Measurements from ENCODE around the gene PFKP.

PFKP gene

DNA sequence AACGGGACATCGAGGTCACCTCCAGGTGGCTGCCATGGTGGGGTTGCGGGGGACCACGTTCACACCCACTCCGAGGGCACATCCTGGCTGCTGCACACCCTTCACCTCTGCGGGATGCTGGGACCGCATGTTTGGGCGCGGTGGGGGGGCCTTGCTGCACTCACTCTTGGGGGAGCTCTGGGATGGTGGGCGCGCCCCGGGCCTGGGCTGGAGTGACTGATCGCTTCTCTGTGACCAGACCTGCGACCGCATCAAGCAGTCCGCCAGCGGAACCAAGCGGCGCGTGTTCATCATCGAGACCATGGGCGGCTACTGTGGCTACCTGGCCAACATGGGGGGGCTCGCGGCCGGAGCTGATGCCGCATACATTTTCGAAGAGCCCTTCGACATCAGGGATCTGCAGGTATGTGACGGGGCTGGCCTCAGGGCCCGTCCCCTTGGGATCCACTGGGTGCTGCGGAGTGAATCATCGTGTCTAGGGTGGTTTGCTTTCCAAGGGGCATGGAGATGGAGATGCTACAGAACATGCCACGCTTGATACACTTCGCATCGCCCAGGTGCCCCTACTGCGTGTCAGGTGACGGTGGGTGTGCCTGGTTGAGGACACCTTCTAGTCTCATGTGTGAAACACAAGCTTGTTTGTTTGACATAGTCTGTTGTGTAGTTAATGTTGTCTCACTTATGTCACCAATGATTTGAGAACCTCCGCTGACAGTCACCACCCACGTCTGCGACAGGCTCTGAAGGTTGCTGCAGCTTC, 62.4 kb downstream of the PFKP start:
- no peaks in the 10 kb centered on the region for H3K27me3 ChIP-seq (ENCODE audit: control insufficient read depth in 2 of 2, insufficient read depth in 2 of 2, low read length in 2 of 2)
- no peak overlapping the region for H3K27ac ChIP-seq (ENCODE audit: low read depth in 2 of 2, low read length in 2 of 2)
- H3K9me3 ChIP-seq (ENCODE audit: control insufficient read depth in 2 of 2, low read length in 2 of 2): no peaks in the 10 kb centered on the region
- peaks cover 32 to 39% of the 10 kb centered on the region in 2 donors for H3K36me3 ChIP-seq (ENCODE audit: control insufficient read depth in 2 of 2, insufficient read depth in 2 of 2, low read length in 2 of 2)
- no peak overlapping the region for H3K9ac ChIP-seq (ENCODE audit: low read depth in 1 of 2, low read length in 2 of 2)
- peaks cover 0 to 2% of the 10 kb centered on the region in 2 donors for H3K4me1 ChIP-seq (ENCODE audit: control insufficient read depth in 2 of 2, insufficient read depth in 2 of 2, low read length in 2 of 2)
- no peak overlapping the region for H3K4me3 ChIP-seq (ENCODE audit: low read length in 2 of 2)

GRCh38 chr10:3131098-3131497, 63.8 kb downstream of the PFKP start:
- H3K36me3 ChIP-seq (ENCODE audit: control insufficient read depth in 2 of 2, insufficient read depth in 2 of 2, low read length in 2 of 2): peaks cover 38 to 45% of the 10 kb centered on the region in 2 donors
- no peak overlapping the region for H3K4me3 ChIP-seq (ENCODE audit: low read length in 2 of 2)
- no peak overlapping the region for H3K9ac ChIP-seq (ENCODE audit: low read depth in 1 of 2, low read length in 2 of 2)
- no peaks in the 10 kb centered on the region for H3K27me3 ChIP-seq (ENCODE audit: control insufficient read depth in 2 of 2, insufficient read depth in 2 of 2, low read length in 2 of 2)
- no peaks in the 10 kb centered on the region for H3K9me3 ChIP-seq (ENCODE audit: control insufficient read depth in 2 of 2, low read length in 2 of 2)
- peaks cover 0 to 2% of the 10 kb centered on the region in 2 donors for H3K4me1 ChIP-seq (ENCODE audit: control insufficient read depth in 2 of 2, insufficient read depth in 2 of 2, low read length in 2 of 2)
- H3K27ac ChIP-seq (ENCODE audit: low read depth in 2 of 2, low read length in 2 of 2): no peak overlapping the region

DNA sequence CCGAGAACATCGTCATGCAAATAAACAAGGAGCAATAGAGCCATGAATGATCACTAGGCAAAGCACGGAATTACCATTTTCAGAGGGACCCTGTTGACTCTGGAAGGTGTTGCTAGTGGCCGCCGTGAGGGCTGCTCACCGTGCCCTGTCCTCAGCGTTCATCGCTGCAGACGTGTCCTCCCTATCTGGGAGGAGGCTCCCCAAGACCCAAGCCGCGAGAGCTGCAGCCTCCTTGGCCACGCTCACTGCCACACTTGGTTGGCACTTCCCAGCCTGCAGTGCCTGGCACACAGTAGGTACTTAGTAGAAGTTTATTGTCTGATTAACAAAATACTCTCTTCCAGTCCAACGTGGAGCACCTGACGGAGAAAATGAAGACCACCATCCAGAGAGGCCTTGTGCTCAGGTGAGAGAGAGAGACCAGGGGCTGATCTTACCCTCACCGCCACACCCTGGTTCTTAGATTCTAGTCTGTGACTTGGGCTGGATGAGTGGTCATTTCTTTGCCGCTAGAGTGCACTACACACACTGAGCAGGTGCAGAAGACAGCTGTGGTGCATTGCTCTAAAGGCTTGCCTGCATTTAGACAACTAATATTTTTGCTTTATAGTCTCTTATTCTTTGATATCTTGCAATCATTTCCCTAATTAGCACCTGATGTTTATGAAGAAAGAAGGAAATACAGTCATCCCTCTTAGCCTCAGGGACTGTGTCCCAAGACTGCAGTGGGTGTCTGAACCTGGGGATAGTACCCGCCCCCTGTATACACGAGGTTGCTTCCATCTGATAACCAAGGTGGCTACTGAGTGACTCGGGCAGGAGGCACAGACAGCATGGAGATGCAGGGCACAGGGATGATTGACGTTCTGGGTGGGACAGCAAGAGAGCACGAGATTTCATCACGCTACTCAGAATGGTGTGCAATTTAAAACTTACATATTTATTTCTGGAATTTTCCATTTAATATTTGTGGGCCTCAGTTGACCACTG, 65.0 kb downstream of the PFKP start:
- Histone ChIP-seq H3K9me3 (ENCODE audit: control insufficient read depth in 2 of 2, low read length in 2 of 2) (no peaks in the 10 kb centered on the region), H3K27ac (ENCODE audit: low read depth in 2 of 2, low read length in 2 of 2) (no peak overlapping the region), H3K36me3 (ENCODE audit: control insufficient read depth in 2 of 2, insufficient read depth in 2 of 2, low read length in 2 of 2) (peaks cover 46 to 56% of the 10 kb centered on the region in 2 donors)

DNA sequence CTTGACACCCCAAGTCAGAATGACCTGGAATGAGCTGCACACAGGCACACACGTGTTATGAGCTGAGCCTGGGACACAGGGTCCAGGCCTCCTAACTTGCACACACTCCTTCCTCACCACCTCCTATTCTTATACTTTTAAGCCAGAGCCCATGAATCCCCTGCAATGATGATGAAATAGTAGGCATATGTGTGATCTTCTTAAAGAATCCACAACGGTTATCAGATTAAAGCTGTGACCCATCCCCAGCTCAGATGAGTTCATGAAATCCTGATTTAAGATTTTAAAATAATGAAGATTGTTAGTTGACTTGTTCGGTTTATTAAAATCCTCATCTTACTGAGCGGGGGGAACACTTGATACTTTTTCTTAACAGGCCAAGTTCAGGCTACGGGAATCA, 66.6 kb downstream of the PFKP start:
- H3K4me3 ChIP-seq (ENCODE audit: low read length in 2 of 2): no peak overlapping the region
- H3K36me3 ChIP-seq (ENCODE audit: control insufficient read depth in 2 of 2, insufficient read depth in 2 of 2, low read length in 2 of 2): peaks cover 61 to 71% of the 10 kb centered on the region in 2 donors
- no peaks in the 10 kb centered on the region for H3K9me3 ChIP-seq (ENCODE audit: control insufficient read depth in 2 of 2, low read length in 2 of 2)
- H3K4me1 ChIP-seq (ENCODE audit: control insufficient read depth in 2 of 2, insufficient read depth in 2 of 2, low read length in 2 of 2): no peaks in the 10 kb centered on the region
- H3K27me3 ChIP-seq (ENCODE audit: control insufficient read depth in 2 of 2, insufficient read depth in 2 of 2, low read length in 2 of 2): no peaks in the 10 kb centered on the region
- no peak overlapping the region for H3K9ac ChIP-seq (ENCODE audit: low read depth in 1 of 2, low read length in 2 of 2)
- H3K27ac ChIP-seq (ENCODE audit: low read depth in 2 of 2, low read length in 2 of 2): no peak overlapping the region

More for the DNA sequence above, 65.0 kb downstream of the PFKP start:
- Histone ChIP-seq H3K9ac (ENCODE audit: low read depth in 1 of 2, low read length in 2 of 2) (no peak overlapping the region), H3K4me3 (ENCODE audit: low read length in 2 of 2) (no peak overlapping the region), H3K27me3 (ENCODE audit: control insufficient read depth in 2 of 2, insufficient read depth in 2 of 2, low read length in 2 of 2) (no peaks in the 10 kb centered on the region), H3K4me1 (ENCODE audit: control insufficient read depth in 2 of 2, insufficient read depth in 2 of 2, low read length in 2 of 2) (no peaks in the 10 kb centered on the region)

- Histone ChIP-seq H3K9me3 (ENCODE audit: control insufficient read depth in 2 of 2, low read length in 2 of 2) (no peaks in the 10 kb centered on the region), H3K27me3 (ENCODE audit: control insufficient read depth in 2 of 2, insufficient read depth in 2 of 2, low read length in 2 of 2) (no peaks in the 10 kb centered on the region), H3K27ac (ENCODE audit: low read depth in 2 of 2, low read length in 2 of 2) (no peak overlapping the region), H3K4me1 (ENCODE audit: control insufficient read depth in 2 of 2, insufficient read depth in 2 of 2, low read length in 2 of 2) (no peaks in the 10 kb centered on the region), H3K4me3 (ENCODE audit: low read length in 2 of 2) (no peak overlapping the region), H3K36me3 (ENCODE audit: control insufficient read depth in 2 of 2, insufficient read depth in 2 of 2, low read length in 2 of 2) (peaks cover 69 to 71% of the 10 kb centered on the region in 2 donors), H3K9ac (ENCODE audit: low read depth in 1 of 2, low read length in 2 of 2) (no peak overlapping the region)
Observed at GRCh38 chr10:3135006-3135405, 67.7 kb downstream of the PFKP start.

DNA sequence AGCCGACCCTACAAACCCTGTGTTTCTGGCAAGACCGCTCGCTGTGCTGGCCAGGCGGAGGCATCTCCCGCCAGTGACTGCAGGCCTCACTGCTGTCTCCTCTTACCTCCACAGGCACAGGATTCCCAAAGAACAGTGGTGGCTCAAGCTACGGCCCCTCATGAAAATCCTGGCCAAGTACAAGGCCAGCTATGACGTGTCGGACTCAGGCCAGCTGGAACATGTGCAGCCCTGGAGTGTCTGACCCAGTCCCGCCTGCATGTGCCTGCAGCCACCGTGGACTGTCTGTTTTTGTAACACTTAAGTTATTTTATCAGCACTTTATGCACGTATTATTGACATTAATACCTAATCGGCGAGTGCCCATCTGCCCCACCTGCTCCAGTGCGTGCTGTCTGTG, 69.0 kb downstream of the PFKP start:
- Histone ChIP-seq H3K4me1 (ENCODE audit: control insufficient read depth in 2 of 2, insufficient read depth in 2 of 2, low read length in 2 of 2) (no peaks in the 10 kb centered on the region), H3K9ac (ENCODE audit: low read depth in 1 of 2, low read length in 2 of 2) (no peak overlapping the region), H3K27me3 (ENCODE audit: control insufficient read depth in 2 of 2, insufficient read depth in 2 of 2, low read length in 2 of 2) (no peaks in the 10 kb centered on the region), H3K4me3 (ENCODE audit: low read length in 2 of 2) (no peak overlapping the region), H3K27ac (ENCODE audit: low read depth in 2 of 2, low read length in 2 of 2) (no peak overlapping the region), H3K9me3 (ENCODE audit: control insufficient read depth in 2 of 2, low read length in 2 of 2) (no peaks in the 10 kb centered on the region), H3K36me3 (ENCODE audit: control insufficient read depth in 2 of 2, insufficient read depth in 2 of 2, low read length in 2 of 2) (peaks cover 77 to 79% of the 10 kb centered on the region in 2 donors)

DNA sequence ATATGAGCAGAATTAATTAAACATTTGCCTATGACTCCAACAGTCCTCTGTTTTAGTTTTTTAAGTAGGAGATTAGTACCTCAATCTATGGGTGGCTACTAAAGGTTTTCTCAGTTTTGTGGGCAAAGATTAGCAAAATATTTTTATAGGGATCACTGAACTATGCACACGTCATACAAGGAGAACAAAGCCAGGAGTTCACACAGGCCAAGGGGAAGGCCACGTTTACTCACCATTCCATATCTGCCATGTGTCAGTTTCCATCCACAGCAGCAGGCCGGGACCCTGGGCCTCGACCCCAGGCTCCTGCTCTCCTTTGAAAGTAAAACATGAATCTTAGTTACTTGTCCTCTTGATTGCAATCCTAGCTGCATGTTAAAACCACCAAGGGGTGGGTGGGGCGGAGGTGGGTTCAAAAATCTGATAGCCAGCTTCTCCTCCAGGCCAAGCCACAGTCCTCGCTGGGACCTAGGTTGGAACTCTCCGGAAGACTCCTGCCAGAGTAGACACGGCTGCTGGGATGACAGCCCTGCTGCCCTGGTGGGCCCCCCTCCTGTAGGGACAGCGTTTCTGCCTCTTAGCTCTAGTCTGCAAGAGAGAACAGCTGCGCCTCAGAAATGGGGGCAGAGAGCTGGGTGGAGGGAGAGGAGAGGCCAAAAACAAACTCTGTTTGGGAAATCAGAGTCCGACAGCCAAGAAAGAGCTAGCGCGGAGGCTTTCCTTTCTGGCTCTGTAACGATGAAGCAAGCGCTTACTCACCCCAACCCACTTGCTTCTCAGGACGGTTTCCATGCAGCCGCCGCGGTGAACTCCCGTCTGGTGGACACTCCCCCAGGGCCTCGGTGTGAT, 69.6 kb downstream of the PFKP start:
- H3K9me3 ChIP-seq (ENCODE audit: control insufficient read depth in 2 of 2, low read length in 2 of 2): no peaks in the 10 kb centered on the region
- H3K27me3 ChIP-seq (ENCODE audit: control insufficient read depth in 2 of 2, insufficient read depth in 2 of 2, low read length in 2 of 2): no peaks in the 10 kb centered on the region
- H3K9ac ChIP-seq (ENCODE audit: low read depth in 1 of 2, low read length in 2 of 2): no peak overlapping the region
- no peaks in the 10 kb centered on the region for H3K4me1 ChIP-seq (ENCODE audit: control insufficient read depth in 2 of 2, insufficient read depth in 2 of 2, low read length in 2 of 2)
- H3K27ac ChIP-seq (ENCODE audit: low read depth in 2 of 2, low read length in 2 of 2): peak overlapping the region in 1 of 2 donors; percentile 15
- peaks cover 78 to 79% of the 10 kb centered on the region in 2 donors for H3K36me3 ChIP-seq (ENCODE audit: control insufficient read depth in 2 of 2, insufficient read depth in 2 of 2, low read length in 2 of 2)
- no peak overlapping the region for H3K4me3 ChIP-seq (ENCODE audit: low read length in 2 of 2)

- H3K4me1 ChIP-seq (ENCODE audit: control insufficient read depth in 2 of 2, insufficient read depth in 2 of 2, low read length in 2 of 2): no peaks in the 10 kb centered on the region
- no peaks in the 10 kb centered on the region for H3K9me3 ChIP-seq (ENCODE audit: control insufficient read depth in 2 of 2, low read length in 2 of 2)
- no peak overlapping the region for H3K27ac ChIP-seq (ENCODE audit: low read depth in 2 of 2, low read length in 2 of 2)
- no peak overlapping the region for H3K9ac ChIP-seq (ENCODE audit: low read depth in 1 of 2, low read length in 2 of 2)
- H3K4me3 ChIP-seq (ENCODE audit: low read length in 2 of 2): no peak overlapping the region
- no peaks in the 10 kb centered on the region for H3K27me3 ChIP-seq (ENCODE audit: control insufficient read depth in 2 of 2, insufficient read depth in 2 of 2, low read length in 2 of 2)
- H3K36me3 ChIP-seq (ENCODE audit: control insufficient read depth in 2 of 2, insufficient read depth in 2 of 2, low read length in 2 of 2): peaks cover 77 to 78% of the 10 kb centered on the region in 2 donors
Observed at GRCh38 chr10:3137958-3138726, 70.8 kb downstream of the PFKP start.

DNA sequence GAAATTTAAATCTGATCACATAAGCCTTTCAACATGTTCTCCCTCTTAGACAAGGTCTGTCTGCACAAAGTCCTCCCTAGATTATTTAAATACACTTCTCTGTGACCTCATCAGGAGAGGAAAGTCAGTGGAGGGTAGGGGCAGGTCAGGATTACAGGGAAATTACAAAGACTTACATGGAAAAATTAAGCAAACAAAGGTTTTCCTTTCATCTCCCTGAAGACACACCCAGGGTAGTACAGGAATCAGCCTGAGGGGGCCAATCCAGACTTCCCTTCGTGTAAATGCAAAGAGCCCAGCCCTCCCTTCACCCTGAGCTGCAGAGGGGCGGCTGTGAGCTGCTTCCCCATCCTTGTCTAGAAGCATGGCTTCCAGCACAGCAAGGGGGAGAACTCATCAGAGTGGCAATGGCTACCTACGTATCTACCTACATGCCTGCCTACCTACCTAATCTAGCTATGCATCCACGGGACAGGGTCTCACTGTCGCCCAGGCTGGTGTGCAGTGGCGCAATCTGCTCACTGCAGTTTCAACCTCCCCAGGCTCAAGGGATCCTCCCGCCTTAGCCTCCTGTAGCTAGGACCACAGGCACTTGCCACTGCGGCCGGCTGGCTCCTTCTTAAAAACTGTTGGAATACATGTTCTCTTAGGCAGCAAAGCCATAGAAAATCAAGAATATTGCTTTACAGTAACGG, 72.0 kb downstream of the PFKP start:
- no peaks in the 10 kb centered on the region for H3K4me1 ChIP-seq (ENCODE audit: control insufficient read depth in 2 of 2, insufficient read depth in 2 of 2, low read length in 2 of 2)
- H3K9ac ChIP-seq (ENCODE audit: low read depth in 1 of 2, low read length in 2 of 2): no peak overlapping the region
- H3K27ac ChIP-seq (ENCODE audit: low read depth in 2 of 2, low read length in 2 of 2): no peak overlapping the region
- H3K9me3 ChIP-seq (ENCODE audit: control insufficient read depth in 2 of 2, low read length in 2 of 2): no peaks in the 10 kb centered on the region
- no peaks in the 10 kb centered on the region for H3K27me3 ChIP-seq (ENCODE audit: control insufficient read depth in 2 of 2, insufficient read depth in 2 of 2, low read length in 2 of 2)
- no peak overlapping the region for H3K4me3 ChIP-seq (ENCODE audit: low read length in 2 of 2)
- peaks cover 79 to 82% of the 10 kb centered on the region in 2 donors for H3K36me3 ChIP-seq (ENCODE audit: control insufficient read depth in 2 of 2, insufficient read depth in 2 of 2, low read length in 2 of 2)
